ENCODE measurements around the gene OSTF1.

- TF ChIP-seq EP300 (IDR thresholded peaks at IDR 0.05) (no peak), CTCF (IDR thresholded peaks at IDR 0.05) (no peak), POLR2AphosphoS5 (IDR thresholded peaks at IDR 0.05) (no peak)
These were observed 6.7 kb upstream of the OSTF1 start for GRCh38 chr9:75081632-75082031.

Data from esophagus muscularis mucosa (tissue), 4 donors.